Measurements from ENCODE around the gene C12orf56.

DNA sequence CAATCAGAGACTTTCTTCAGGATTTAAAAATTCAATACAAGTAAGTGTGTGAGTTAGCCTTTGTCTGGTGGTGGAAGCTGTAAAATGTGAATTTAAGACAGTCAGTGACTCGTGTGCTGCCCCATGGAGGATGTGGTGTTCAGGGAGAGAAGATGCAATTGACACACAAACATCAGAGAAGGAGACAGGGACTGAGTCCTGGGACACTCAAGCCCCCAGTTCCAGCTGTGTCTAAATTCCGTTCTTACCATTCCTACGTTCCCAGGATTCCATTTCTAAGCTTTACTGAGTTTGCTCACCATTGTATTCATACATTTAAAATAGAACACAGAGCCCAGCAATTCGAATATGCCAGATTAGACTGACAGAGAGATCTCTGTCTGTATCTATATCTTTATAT is 67.6 kb downstream of the C12orf56 start:
- TF ChIP-seq POLR2A (IDR thresholded peaks at IDR 0.05), result no peak
- TF ChIP-seq, protein P1, sequence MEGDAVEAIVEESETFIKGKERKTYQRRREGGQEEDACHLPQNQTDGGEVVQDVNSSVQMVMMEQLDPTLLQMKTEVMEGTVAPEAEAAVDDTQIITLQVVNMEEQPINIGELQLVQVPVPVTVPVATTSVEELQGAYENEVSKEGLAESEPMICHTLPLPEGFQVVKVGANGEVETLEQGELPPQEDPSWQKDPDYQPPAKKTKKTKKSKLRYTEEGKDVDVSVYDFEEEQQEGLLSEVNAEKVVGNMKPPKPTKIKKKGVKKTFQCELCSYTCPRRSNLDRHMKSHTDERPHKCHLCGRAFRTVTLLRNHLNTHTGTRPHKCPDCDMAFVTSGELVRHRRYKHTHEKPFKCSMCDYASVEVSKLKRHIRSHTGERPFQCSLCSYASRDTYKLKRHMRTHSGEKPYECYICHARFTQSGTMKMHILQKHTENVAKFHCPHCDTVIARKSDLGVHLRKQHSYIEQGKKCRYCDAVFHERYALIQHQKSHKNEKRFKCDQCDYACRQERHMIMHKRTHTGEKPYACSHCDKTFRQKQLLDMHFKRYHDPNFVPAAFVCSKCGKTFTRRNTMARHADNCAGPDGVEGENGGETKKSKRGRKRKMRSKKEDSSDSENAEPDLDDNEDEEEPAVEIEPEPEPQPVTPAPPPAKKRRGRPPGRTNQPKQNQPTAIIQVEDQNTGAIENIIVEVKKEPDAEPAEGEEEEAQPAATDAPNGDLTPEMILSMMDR (IDR thresholded peaks at IDR 0.05), result no peak
